ENCODE data around the gene TDRD1. TPM values are rescaled to one million over a fixed set of nuclear protein-coding genes. Genes with fewer than 3 reads are reported as not detected.

Gene TDRD1
- total RNA-seq, 1 experiment from 2014 or later: not detected

DNA sequence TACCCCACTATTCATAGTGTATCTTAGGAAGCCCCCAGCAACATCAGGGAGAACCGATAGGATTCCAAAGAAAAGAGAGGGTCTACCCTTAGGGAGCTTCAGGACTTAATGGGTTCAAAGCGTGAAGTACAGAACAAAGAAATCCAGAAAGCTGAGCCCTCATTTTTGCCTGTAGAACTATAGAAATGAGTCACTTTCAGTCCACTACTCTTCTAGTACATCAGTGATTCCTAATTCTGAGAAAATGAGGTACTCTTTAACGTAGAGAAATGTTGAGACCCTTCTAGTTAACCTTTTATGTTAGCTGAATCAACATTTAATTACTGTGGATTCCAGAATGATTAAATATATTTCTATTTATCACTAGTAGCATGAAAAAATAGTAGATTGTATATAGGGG, 1.8 kb downstream of the TDRD1 start:
- TF ChIP-seq, protein P1, sequence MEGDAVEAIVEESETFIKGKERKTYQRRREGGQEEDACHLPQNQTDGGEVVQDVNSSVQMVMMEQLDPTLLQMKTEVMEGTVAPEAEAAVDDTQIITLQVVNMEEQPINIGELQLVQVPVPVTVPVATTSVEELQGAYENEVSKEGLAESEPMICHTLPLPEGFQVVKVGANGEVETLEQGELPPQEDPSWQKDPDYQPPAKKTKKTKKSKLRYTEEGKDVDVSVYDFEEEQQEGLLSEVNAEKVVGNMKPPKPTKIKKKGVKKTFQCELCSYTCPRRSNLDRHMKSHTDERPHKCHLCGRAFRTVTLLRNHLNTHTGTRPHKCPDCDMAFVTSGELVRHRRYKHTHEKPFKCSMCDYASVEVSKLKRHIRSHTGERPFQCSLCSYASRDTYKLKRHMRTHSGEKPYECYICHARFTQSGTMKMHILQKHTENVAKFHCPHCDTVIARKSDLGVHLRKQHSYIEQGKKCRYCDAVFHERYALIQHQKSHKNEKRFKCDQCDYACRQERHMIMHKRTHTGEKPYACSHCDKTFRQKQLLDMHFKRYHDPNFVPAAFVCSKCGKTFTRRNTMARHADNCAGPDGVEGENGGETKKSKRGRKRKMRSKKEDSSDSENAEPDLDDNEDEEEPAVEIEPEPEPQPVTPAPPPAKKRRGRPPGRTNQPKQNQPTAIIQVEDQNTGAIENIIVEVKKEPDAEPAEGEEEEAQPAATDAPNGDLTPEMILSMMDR (IDR thresholded peaks at IDR 0.05; ENCODE audit: unreplicated experiment): no peak
- BruUV-seq (replicated peaks): no TSS peak
- no peaks in the 10 kb centered on the region for H3K9me3 Mint-ChIP-seq (ENCODE audit: low read depth, unreplicated experiment)
- intact Hi-C loops (cut with micrococcal nuclease; ENCODE audit: unreplicated experiment): no loop called here
- no peak overlapping the region for H3K4me3 Mint-ChIP-seq (ENCODE audit: low read depth, unreplicated experiment)
- no peaks in the 10 kb centered on the region for H3K4me1 Mint-ChIP-seq (ENCODE audit: low read depth, unreplicated experiment)
- H3K27me3 Mint-ChIP-seq (ENCODE audit: unreplicated experiment): no peaks in the 10 kb centered on the region
- DNase-seq: no peak
- no peaks in the 10 kb centered on the region for H3K36me3 Mint-ChIP-seq (ENCODE audit: insufficient read depth, unreplicated experiment)
- H3K27ac Mint-ChIP-seq (ENCODE audit: unreplicated experiment): no peak overlapping the region
- CTCF ChIA-PET: interaction anchor here (0.7 kb wide), 1 partner anchor 137 kb away, joined by 3 read pairs; the partner anchor contains the start of gene ADRB1

DNA sequence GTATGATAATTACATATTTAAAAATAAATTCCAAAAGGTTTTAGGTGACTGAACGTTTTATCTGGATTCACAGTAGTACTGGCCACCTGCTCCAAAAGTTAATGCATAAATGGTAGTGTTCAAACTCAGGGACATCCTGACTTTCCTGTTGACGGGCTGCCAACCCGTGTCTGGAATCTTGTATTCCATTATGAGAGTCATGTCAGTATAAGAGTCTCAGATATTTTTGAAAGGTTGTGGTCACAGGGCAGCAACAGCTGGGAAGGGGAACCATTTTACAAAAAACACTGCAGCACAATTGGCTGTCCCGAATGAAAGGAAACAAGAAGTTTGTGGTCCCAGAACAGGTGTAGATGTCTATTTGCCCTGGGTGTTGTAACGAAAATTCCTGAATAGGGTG, 2.8 kb downstream of the TDRD1 start:
- Mint-ChIP-seq H3K36me3 (ENCODE audit: insufficient read depth, unreplicated experiment) (no peaks in the 10 kb centered on the region), H3K4me1 (ENCODE audit: low read depth, unreplicated experiment) (no peaks in the 10 kb centered on the region), H3K9me3 (ENCODE audit: low read depth, unreplicated experiment) (no peaks in the 10 kb centered on the region), H3K27me3 (ENCODE audit: unreplicated experiment) (no peaks in the 10 kb centered on the region), H3K4me3 (ENCODE audit: low read depth, unreplicated experiment) (no peak overlapping the region), H3K27ac (ENCODE audit: unreplicated experiment) (no peak overlapping the region)
- TF ChIP-seq, protein P1 (IDR thresholded peaks at IDR 0.05; ENCODE audit: unreplicated experiment): no peak
- BruUV-seq (replicated peaks): no TSS peak
- intact Hi-C loops (cut with micrococcal nuclease; ENCODE audit: unreplicated experiment): no loop called here
- CTCF ChIA-PET: no interaction called here
- no peak for DNase-seq

DNA sequence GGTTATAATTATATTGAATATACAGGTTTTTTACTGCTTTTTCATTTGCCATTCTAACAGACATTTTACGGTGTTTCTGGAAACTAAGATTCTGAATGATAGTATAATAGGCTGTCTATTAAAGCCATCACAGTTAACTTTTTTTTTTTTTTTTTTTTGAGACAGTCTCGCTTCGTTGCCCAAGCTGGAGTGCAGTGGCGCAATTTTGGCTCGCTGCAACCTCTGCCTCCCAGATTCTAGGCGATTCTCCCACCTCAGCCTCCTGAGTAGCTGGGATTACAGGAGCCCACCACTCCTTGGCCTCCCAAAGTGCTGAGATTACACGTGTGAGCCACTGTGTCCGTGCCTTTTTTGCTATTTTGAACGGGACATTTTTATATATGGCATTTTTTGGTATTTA, 4.4 kb downstream of the TDRD1 start:
- H3K27me3 Mint-ChIP-seq (ENCODE audit: unreplicated experiment): no peaks in the 10 kb centered on the region
- TF ChIP-seq, protein P1 (IDR thresholded peaks at IDR 0.05; ENCODE audit: unreplicated experiment): no peak
- no peak for DNase-seq
- H3K27ac Mint-ChIP-seq (ENCODE audit: unreplicated experiment): no peak overlapping the region
- no TSS peak for BruUV-seq (replicated peaks)
- no peaks in the 10 kb centered on the region for H3K4me1 Mint-ChIP-seq (ENCODE audit: low read depth, unreplicated experiment)
- H3K9me3 Mint-ChIP-seq (ENCODE audit: low read depth, unreplicated experiment): no peaks in the 10 kb centered on the region
- CTCF ChIA-PET: interaction anchor here (0.7 kb wide), 1 partner anchor 14 kb away, joined by 3 read pairs; no protein-coding TSS in a partner anchor
- no peak overlapping the region for H3K4me3 Mint-ChIP-seq (ENCODE audit: low read depth, unreplicated experiment)
- no peaks in the 10 kb centered on the region for H3K36me3 Mint-ChIP-seq (ENCODE audit: insufficient read depth, unreplicated experiment)
- intact Hi-C loops (cut with micrococcal nuclease; ENCODE audit: unreplicated experiment): no loop called here

DNA sequence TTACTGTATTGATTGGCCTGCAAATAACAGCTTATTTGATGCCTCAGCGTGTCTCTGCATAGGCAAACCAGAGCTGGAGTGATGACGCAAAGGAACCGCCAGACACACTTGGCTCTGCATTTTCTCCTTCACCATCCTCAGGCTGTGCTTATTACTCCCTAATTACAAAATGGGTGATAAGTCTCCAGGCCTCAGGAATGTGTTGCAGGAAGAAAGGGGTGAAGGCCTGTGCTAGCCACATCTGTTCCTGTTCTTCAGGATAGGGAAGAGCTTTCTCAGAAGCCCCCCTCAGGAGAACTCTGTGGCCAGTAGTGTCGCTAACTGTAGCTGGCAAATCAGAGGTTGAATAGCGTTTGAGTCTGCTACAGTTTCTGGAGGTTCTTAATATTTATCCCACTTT, 5.1 kb downstream of the TDRD1 start:
- H3K36me3 Mint-ChIP-seq (ENCODE audit: insufficient read depth, unreplicated experiment): no peaks in the 10 kb centered on the region

More for the DNA sequence above, 5.1 kb downstream of the TDRD1 start:
- intact Hi-C loops (cut with micrococcal nuclease; ENCODE audit: unreplicated experiment): no loop called here
- H3K27ac Mint-ChIP-seq (ENCODE audit: unreplicated experiment): no peak overlapping the region
- no peaks in the 10 kb centered on the region for H3K9me3 Mint-ChIP-seq (ENCODE audit: low read depth, unreplicated experiment)
- H3K4me1 Mint-ChIP-seq (ENCODE audit: low read depth, unreplicated experiment): no peaks in the 10 kb centered on the region
- CTCF ChIA-PET: interaction anchor here (0.7 kb wide), 1 partner anchor 14 kb away, joined by 3 read pairs; no protein-coding TSS in a partner anchor
- DNase-seq: no peak
- TF ChIP-seq, protein P1 (IDR thresholded peaks at IDR 0.05; ENCODE audit: unreplicated experiment): no peak
- no TSS peak for BruUV-seq (replicated peaks)
- H3K27me3 Mint-ChIP-seq (ENCODE audit: unreplicated experiment): no peaks in the 10 kb centered on the region
- no peak overlapping the region for H3K4me3 Mint-ChIP-seq (ENCODE audit: low read depth, unreplicated experiment)

Measured in Calu3 (cell line).